Measurements from ENCODE around the gene VWA7.
"Not testable (repeated sequence)": the region's sequence is repeated elsewhere in the genome, so short reads cannot be mapped to it uniquely, and the experiment has no call there.

VWA7 gene

DNA sequence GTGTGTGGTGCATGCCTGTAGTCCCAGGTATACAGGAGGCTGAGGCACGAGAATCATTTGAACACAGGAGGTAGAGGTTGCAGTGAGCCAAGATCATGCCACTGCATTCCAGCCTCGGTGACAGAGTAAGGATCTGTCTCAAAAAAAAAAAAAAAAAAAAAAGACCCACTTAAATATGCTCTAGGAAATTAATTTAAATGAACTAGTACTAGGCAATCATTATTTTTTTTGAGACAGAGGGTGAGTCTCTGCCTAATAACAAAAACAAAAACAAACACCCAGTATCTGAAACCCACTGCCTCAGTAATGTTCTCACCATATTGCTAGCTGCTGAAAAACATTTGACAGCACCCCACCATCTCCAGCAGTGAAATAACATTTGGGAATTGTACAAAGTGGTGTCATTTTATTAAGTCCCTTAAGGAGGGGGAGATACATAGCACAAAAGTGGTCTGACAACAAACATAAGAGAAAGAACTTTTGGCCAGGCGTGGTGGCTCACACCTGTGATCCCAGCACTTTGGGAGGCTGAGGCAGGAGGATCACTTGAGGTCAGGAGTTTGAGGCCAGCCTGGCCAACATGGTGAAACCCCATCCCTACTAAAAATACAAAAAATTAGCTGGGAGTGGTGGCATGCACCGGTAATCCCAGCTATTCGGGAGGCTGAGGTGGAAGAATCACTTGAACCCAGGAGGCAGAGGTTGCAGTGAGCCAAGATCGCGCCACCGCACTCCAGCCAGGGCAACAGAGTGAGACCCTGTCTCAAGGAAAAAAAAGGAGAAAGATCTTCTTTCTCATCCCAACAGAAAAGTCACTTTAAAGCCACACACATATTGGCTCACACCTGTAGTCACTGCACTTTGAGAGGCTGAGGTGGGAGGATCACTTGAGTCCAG is 24.2 kb upstream of the VWA7 start:
- not testable (repeated sequence) for DNase-seq (ENCODE audit: low read depth)

DNA sequence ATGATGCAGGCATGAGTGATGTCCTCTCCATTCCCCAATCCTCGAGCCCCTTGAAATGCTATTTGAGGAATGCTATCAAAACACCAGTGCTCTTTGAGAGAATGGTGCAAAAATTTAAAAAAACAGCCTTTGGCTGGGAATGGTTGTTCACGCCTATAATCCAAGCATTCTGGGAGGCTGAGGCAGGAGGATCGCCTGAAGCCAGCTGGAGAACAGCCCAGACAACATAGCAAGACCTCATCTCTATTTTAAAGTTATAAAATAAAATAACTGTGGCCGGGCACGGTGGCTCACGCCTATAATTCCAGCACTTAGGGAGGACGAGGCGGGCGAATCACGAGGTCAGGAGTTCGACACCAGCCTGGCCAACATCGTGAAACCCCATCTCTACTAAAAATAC is 22.7 kb upstream of the VWA7 start:
- no peak for DNase-seq (ENCODE audit: low read depth)

DNA sequence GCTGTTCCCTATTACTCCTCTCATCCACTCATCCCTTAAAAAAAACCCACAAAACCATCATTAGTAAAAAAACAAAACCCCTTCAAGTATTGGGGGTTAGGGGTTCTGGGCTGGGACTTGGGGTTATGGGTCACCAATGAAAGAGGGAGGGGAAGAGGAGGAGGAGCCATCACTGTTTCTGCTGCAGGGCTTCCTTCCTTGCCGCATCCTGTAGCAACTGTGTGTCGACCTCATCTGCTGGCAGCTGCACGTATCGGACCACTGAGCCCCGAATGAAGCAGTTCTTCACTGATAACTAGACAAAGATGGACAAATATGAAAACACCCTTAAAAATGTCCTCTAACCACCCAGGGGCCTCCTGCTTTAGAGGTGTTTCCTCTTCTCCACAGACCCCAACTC is 20.5 kb upstream of the VWA7 start:
- no peak for DNase-seq (ENCODE audit: low read depth)

DNA sequence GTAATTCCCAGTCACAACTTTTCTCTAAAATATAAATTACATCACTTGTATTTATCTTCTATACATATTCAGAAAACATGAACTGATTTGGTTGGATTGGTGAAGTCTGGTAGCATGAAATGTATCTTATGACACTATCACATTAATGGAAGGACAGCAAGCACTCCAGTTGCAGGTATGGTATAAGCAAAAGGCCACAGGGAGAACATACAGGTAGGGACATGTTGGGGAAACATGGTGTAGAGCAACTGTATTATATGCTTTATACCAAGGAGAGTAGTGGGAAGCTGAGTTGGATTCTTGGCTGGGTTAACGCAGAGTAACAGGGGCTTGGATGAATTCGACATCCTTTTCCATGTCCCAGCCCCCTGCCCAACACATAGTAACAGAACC is 19.9 kb upstream of the VWA7 start:
- DNase-seq (ENCODE audit: low read depth): no peak

DNA sequence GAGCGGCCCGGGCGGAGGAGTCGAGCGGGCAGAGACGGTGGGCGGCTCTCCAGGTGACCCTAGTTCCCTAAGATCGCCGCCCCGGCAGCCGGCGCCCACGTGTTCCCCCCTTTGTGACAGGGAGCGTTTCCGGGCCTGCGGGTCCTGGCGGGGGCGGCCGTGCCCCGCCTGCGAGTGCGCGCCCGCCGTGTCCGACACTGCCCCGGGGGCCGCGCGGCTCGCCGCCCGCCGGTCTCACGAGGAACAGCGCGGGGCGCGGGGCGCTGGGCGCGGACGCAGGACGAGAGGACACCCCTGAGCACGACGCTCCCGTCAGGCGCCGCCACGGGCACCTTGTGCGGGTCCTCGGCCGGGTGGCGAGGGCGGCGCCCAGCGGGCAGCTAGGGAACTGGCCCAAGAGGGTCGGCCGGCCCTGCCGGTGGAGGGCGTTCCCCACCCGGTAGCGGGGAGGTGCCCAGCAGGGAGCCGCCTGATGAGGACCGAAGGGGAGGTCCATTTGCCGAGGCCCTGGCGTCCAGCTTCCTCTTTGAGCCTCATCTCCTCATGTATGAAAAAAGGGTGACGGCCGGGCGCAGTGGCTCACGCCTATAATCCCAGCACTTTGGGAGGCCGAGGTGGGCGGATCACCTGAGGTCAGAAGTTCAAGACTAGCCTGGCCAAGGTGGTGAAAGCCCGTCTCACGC is 18.6 kb upstream of the VWA7 start, which contains the start of gene VARS1:
VARS1 (minus strand) TSS at position 137 of the 683 bp plus-strand sequence. CDS start 535 bp downstream, outside the sequence.
- DNase-seq (ENCODE audit: low read depth): peak; percentile 55

DNA sequence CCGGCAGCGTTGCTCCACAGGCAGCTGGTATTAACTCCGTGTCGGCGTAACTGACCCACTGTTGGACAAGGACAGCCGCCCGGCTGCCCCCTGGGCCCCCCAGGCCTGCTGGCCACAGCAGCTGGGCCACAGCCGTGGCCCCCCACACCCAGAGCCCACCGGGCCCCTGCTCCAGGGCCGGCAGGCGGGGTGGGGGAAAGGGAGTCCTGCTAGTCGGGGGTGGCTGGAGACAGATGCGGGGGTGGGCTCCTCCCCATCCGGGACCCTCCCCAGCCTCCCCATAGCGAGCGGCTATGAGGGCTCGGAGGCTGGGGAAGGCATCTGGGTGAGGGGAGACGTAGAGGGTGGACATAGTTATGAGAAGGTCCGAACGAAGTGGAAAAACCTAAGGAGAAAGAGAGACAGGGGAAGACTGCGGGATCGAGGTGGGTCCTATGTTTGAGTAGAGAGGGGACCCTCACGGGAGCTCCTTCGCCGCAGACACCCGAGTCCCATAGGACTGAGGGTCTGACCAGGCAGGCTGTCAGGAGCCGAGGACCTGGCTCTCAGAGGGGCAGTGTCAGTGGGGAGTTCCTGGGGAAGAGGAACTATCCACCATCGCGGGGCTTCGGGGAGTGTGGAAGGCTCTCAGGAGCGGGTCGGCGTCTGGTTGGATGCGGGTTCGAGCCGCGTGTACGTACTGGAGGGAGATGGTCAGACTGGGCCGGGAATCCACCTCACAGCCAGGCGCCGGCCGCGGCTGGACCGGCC is 17.9 kb upstream of the VWA7 start:
- no peak for DNase-seq (ENCODE audit: low read depth)

DNA sequence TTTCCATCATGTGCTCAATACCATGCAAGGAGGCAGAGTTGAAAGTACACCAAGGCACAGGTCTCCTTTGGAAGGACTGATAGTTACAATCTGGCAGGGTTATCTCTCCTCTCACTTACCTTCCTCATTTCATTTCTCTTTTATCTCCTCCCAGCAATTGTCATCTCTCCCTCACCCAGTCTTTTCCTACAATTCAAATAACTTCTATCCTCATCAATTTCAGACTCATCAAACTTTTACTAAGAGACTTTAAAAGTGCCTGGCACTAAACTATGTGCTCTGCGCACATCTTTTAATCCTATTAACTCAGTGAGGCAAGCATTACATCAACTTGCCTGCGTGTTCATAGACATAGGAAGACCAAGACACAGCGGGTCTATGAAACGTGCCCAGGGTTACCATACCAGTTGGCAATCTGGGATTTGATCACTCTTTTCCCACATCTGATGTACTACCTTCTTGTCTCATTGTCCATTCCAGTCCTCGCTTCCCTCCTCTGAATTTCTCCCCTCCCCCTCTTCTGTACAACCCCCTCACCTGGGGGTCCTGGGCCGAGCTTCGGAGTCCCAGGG is 17.3 kb upstream of the VWA7 start:
- no peak for DNase-seq (ENCODE audit: low read depth)

DNA sequence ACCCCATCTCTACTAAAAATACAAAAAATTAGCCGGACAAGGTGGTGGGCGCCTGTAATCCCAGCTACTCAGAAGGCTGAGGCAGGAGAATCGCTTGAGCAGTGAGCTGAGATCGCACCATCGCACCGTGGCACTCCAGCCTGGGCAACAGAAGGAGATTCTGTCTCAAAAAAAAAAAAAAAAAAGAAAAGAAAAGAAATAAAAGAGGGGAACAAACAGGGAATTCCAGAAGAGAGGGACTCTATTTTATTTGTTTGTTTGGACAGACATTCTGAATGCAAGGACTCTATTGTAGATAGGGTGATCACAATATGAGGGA is 16.8 kb upstream of the VWA7 start:
- DNase-seq (ENCODE audit: low read depth): not testable (repeated sequence)

DNA sequence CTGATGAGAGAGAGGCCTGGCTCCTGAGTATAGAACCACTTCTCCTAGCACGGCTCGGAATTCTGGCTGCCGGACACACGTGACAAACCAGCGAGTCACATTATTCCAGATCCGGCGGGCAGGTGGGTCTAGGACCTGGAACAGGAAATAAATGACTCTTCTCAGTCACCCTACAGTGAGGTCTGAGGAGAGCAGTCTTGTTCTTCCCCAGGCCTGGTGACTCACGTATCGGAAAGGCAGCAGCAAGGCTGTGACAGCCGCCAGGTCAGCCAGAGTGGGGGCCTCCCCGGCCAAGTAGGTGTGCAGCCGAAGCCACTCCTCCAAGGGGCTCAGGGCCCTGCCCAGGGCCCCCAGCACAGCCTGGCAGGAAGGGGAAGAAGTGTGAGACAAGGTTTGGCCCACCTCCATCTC is 15.6 kb upstream of the VWA7 start:
- DNase-seq (ENCODE audit: low read depth): no peak

DNA sequence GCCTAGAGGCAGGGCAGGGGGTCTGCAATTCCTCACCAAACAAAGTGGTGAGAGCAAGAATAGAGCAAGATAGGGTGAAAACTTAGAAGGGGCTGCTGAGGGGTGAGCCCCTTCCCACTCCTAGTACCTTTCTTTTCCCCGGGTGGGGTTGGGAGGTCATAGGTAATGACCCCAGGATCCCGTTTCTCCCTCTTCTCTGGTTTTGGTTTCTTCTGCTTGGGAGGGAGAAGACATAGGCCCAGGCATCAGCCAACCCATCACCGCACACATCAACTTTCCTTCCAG is 14.9 kb upstream of the VWA7 start:
- DNase-seq (ENCODE audit: low read depth): no peak

DNA sequence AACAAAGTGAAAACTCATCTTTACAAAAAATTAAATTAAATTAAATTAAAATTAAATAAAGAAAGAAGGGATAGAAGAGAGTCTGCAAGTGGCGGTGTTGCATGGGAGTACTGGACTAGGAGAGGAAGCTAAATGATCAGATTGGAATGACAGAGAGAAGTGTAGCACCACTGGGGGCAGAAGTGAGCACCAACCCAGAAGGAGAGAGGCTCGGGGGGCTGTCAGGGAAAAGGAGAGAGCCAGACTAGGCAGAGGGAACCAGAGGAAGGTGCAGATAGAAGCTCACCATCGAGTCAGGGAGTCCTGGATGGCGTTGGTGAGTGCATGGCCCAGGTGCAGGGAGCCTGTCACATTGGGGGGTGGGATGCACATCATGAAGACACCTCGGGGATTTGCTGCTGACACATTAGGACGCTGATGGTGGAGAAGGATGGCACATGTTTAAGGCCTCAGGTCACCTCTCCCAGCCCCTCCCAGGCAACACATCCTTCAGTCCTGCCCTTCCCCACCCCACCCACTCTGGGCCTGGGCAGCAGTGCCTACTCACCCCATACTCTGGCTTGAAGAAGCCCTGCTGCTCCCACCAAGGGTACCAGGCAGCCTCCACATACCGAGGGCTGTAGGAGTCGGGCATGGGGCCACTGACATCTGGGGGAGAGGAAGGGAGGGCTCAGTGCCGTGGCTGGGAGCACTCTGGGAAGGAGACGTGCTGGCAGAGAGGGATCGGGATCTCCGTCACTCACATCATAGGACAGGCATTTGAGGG is 14.4 kb upstream of the VWA7 start:
- no peak for DNase-seq (ENCODE audit: low read depth)

DNA sequence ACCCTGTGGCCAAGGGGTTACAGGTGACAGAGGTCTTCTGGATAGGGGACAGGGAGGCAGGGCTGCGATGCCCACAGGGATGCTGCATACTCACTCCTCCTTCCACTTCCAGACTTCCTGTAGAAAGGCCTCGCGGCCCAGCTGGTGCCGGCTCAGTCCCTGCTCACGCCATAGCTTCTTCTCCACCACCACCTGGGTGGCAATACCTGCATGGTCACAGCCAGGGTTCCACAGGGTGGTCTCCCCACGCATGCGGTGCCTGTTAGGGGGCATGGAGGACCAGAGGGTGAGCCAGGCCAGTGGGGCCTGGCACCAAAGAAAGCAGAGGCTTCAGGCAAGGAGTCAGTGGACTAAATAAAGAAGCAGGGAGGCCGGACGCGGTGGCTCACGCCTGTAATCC is 8.3 kb upstream of the VWA7 start:
- no peak for DNase-seq (ENCODE audit: low read depth)

DNA sequence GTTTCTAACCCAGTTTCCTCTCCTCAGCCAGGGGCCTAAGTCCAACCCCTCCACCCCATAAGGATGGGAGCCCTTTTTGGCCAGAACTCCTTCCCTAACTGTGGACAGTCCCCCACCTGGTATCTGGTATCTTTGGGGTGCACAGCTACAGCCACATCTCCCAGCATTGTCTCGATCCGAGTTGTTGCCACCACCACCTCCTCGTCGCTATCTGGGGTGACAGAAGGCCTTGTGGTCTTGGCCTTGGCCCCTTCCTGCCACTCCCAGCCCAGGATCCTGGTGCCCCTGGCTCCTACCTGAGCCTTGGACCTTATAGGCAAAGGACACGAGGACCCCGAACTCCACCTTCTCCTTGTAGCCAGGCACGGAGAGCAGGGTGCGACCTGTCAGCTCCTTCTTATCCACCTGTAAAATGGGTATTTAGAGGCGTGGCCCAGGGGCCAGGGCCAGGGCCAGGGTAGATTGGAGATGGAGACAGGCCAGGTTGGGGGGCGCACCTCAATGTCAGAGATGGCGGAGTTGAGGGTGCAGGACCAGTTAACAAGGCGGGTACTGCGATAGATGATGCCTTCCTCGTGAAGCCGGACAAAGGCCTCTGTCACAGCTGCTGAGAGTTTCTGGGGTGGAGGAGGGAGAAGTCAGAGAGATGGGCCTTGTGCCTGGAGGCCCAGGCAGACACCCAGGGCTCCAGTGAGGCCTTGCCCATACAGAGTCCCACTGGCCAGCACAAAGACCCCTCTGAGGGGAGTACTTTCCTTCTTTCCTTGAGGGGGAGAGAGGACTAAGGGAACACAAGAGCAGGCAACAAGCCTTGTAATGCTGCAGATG is 7.2 kb upstream of the VWA7 start:
- DNase-seq (ENCODE audit: low read depth): no peak

DNA sequence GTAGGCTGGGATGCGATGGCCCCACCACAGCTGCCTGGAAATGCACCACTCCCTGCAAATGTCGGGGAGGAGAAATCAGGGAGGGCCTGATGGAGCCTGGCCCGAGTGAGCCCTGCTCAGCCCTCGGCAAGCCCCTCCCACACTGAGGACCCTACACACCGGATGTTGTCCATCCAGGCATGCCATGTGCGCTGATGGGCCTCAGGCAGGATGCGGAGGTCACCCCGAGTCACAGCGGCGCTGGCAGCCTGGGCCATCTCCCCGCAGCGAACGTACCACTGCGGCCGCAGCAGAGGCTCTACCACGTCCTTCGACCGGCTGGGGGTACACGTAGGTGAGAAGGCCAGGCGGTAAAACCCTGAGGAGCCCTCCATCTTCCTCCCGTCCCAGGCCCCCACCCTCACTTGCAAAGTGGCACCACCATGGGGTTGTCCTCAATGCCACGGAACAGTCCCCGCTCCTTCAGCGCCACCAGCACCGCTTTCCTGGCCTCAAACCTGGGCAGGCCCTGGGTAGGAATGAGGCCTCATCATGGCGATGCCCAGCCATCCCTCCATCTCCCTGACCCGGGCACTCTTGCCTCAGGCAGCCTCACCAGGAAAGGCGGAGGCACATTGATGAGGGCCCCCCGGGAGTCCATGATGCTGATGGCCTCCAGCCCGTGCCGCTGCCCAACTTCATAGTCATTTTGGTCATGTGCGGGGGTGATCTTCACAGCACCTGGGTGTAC is 5.2 kb upstream of the VWA7 start:
- no peak for DNase-seq (ENCODE audit: low read depth)

DNA sequence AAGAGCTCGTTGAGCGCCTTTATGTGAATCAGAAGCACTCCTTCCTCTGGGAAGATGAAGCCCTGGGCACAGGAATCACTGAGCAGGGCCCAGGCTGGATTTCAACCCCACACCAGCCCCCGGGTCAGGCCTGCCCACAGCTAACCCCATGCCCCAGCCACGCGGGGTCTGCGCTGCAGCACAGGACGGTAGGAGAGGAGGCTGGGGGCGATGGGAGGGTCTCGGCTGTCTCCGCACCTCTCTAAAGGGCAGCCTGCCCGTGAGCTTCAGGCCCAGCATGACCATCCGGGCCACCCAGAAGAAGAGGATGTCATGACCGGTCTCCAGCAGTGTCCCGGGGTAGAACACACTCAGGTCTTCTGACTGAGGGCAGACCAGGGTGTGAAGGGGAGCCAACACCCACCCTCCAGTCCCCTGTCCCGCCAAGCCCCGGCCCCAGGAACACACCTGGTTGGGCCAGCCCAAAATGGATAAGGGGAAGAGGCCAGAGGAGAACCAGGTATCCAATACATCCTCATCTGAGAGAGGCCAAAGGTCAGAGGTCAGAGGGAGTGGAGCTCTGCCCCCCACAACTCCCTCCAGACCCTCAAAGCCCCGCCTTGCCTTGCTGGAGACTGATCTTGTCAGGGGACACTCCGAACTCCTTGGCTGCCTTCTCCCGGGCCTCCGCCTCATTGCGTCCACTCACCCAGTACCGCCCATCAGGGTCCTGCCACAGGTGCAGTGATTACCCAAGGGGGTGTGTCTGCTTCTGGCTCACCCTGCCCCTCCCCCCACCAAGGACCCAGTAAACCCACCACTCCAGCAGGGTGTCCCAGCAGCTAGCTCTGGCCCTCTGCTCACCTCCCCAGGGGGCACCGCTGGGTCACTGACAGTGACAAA is 4.4 kb upstream of the VWA7 start:
- DNase-seq (ENCODE audit: low read depth): no peak

DNA sequence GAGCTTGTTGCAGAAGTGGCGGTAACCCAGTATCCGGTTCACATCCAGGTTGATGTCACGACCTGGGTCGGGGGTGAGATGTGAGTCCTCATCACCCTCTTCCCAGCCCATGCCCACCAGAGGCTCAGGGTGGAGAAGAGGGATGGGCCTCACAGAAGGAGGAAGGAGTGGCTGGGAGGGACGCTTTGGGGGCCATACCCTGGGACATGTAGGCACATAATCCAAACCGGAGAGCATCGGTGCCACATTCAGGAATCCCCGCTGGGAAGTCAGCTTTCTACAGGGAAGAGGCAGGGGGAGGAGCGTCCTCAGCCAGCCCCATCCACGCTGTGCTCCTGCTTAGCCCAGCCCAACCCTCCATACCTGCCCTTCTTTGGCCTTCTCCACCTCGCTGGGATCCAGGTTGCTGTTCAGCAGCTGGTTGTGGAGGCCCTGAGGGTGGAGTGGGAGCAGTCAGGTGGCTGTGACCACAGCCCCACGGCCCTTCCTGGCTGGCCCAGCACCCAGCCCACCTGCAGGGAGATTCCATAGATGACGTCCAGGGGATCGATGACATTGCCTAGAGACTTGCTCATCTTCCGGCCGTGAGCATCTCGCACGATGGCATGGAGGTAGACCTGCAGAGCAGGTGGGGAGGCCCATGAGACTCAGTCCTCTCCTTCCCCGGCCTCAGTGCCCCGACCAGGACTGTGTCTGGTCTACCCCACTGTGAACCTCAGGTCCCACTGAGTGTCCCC is 3.5 kb upstream of the VWA7 start:
- DNase-seq (ENCODE audit: low read depth): no peak

DNA sequence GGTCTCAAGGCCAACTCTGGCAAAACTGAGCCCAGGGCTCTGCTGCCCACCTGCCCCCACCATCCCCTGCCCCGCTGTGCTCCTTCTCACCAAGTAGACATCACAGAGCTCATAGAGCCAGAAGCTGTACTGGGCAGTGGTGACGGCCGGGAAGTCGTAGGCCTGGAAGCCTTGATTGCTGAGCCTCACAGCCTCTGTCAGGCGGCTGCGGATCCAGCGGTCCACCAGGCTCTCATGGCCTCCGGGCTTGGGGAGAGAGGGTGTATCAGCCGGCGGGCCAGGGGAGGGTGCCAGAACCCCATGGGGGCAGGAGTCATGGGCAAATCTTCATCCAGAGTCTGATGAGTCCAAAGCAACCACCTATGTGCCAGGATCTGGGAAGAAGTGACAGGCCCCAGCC is 2.8 kb upstream of the VWA7 start:
- DNase-seq (ENCODE audit: low read depth): no peak

DNA sequence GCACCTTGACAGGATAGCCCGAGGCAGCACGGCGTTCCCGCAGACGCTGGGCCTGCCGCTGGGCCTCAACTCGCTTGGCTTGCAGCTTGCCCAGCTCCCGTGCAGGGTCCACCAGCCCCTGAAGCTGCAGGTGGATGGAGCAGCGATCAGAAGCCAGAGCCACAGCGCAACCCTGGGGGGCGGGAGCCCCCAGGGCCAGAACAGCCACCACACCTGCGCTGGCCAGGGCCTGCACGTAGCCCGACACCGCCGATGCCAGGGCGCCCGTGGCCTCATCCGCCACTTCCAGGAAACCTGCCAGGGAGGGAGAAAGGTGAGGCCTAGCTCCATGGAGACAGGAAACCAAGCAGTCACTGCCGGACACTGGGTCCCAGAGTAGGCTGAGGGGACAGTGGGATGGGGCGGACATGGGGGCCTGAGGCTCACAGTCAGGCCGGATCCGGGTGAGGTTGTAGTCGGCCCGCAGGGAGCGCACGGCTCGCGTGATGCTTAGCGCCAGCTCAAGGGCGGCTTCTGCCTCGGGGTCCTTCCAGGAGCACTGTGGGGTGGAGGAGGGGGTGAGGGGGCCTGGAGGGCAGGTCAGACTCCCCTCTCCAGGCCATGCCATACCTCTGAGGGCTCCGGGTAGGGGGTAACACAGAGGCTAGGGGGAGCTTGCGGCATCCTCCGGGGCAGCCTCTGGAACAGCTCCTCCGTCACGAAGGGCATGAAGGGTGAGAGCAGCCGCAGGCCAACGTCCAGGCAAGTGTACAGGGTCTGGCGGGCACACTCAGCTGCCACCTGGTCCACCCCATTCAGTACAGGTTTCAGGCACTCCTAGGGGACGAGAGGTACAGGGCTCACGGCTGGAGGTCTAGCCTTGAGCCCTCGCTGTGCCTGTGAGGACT is 2.1 kb upstream of the VWA7 start:
- no peak for DNase-seq (ENCODE audit: low read depth)
